WTC11 (cell line): ENCODE measurements around the gene INTS12.

ENCODE experiments used
- CTCF ChIP-seq: fragments of 200-600 bp; IDR thresholded peaks from 2 replicates; pipeline ENCODE4 v1.8.0; 2022; ENCODE audit warnings: antibody characterized with exemption
- NFYB ChIP-seq: sonication (generic); formaldehyde crosslinking; conservative IDR thresholded peaks from 2 replicates; pipeline ENCODE4 v1.8.0; 2022; ENCODE audit warnings: low read depth, missing genetic modification reagents
- SMAD3 ChIP-seq: sonication (generic); formaldehyde crosslinking; IDR thresholded peaks from 2 replicates; pipeline ENCODE4 v1.8.0; 2022; ENCODE audit warnings: missing genetic modification reagents, mild to moderate bottlenecking, borderline replicate concordance
- USF1 ChIP-seq: sonication (generic); formaldehyde crosslinking; IDR thresholded peaks from 2 replicates; pipeline ENCODE4 v1.8.0; 2022; ENCODE audit warnings: mild to moderate bottlenecking, missing genetic modification reagents
- ZNF317 ChIP-seq: sonication (generic); formaldehyde crosslinking; IDR thresholded peaks from 2 replicates; pipeline ENCODE4 v1.8.1; 2023; ENCODE audit warnings: low read depth, mild to moderate bottlenecking, moderate library complexity, missing genetic modification reagents, borderline replicate concordance
- TF ChIP-seq, protein P1 (sequence below): sonication (generic); formaldehyde crosslinking; IDR thresholded peaks from 2 replicates; pipeline ENCODE4 v1.8.1; 2023; ENCODE audit warnings: mild to moderate bottlenecking, missing genetic modification reagents, moderate library complexity
- TF ChIP-seq, protein P2 (sequence below): fragments of 250-450 bp; sonication (Bioruptor Pico); IDR thresholded peaks from 2 replicates; pipeline ENCODE4 v1.9.0; 2021; ENCODE audit warnings: moderate library complexity, mild to moderate bottlenecking, inconsistent platforms, borderline replicate concordance

- TF ChIP-seq, protein P1, sequence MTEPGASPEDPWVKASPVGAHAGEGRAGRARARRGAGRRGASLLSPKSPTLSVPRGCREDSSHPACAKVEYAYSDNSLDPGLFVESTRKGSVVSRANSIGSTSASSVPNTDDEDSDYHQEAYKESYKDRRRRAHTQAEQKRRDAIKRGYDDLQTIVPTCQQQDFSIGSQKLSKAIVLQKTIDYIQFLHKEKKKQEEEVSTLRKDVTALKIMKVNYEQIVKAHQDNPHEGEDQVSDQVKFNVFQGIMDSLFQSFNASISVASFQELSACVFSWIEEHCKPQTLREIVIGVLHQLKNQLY (CRISPR knock-in tag): no peak
- TF ChIP-seq SMAD3 (CRISPR knock-in tag) (no peak), USF1 (CRISPR knock-in tag) (no peak), CTCF (no peak), NFYB (no peak), ZNF317 (no peak)
- TF ChIP-seq, protein P2, sequence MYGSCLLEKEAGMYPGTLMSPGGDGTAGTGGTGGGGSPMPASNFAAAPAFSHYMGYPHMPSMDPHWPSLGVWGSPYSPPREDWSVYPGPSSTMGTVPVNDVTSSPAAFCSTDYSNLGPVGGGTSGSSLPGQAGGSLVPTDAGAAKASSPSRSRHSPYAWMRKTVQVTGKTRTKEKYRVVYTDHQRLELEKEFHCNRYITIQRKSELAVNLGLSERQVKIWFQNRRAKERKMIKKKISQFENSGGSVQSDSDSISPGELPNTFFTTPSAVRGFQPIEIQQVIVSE (CRISPR knock-in tag): no peak
These were observed 37.2 kb downstream of the INTS12 start for GRCh38 chr4:105671301-105671700.
